Hippocampal formation (tissue), 2 donors: ENCODE data around the gene GABARAPL1.

Source experiments
- DNase-seq, 2 donors: peaks; one replicate each; lab custom pipeline; 2025; lab: John Stamatoyannopoulos, UW

The GABARAPL1 gene

GRCh38 chr12:10234562-10234961, 21.9 kb downstream of the GABARAPL1 start:
- DNase-seq = no peak

- peak in 1 of 2 donors; percentile 42 for DNase-seq
Measured at GRCh38 chr12:10235761-10236631, 23.3 kb downstream of the GABARAPL1 start.

- DNase-seq = no peak
Measured at GRCh38 chr12:10236720-10237119, 24.0 kb downstream of the GABARAPL1 start.

GRCh38 chr12:10238526-10238925, 25.8 kb downstream of the GABARAPL1 start:
- no peak for DNase-seq

- DNase-seq = no peak
Measured at GRCh38 chr12:10241290-10241689, 28.6 kb downstream of the GABARAPL1 start.

GRCh38 chr12:10241727-10242126, 29.1 kb downstream of the GABARAPL1 start:
- no peak for DNase-seq

GRCh38 chr12:10242539-10242938, 29.9 kb downstream of the GABARAPL1 start:
- DNase-seq = no peak

GRCh38 chr12:10243818-10244520, 31.3 kb downstream of the GABARAPL1 start:
- DNase-seq = no peak

- no peak for DNase-seq
Measured at GRCh38 chr12:10247436-10248058, 34.9 kb downstream of the GABARAPL1 start.

GRCh38 chr12:10249690-10250455, 37.2 kb downstream of the GABARAPL1 start:
- DNase-seq = no peak

GRCh38 chr12:10251669-10252068, 39.0 kb downstream of the GABARAPL1 start:
- DNase-seq = no peak

- no peak for DNase-seq
Measured at GRCh38 chr12:10252201-10252600, 39.5 kb downstream of the GABARAPL1 start.

GRCh38 chr12:10256064-10256463, 43.4 kb downstream of the GABARAPL1 start:
- no peak for DNase-seq

GRCh38 chr12:10260927-10261326, 48.2 kb downstream of the GABARAPL1 start:
- DNase-seq = no peak

GRCh38 chr12:10268037-10268436, 55.4 kb downstream of the GABARAPL1 start:
- DNase-seq = no peak

GRCh38 chr12:10272467-10272866, 59.8 kb downstream of the GABARAPL1 start:
- DNase-seq = no peak
